VCaP (cell line): ENCODE data around the gene CHD5.

Experiments
- H3K27ac ChIP-seq: fragments of 450-650 bp; 2 replicates; pipeline ENCODE4 v1.5.1; 2017
- CTCF ChIP-seq: fragments of 450-650 bp; conservative IDR thresholded peaks from 2 replicates; pipeline ENCODE4 v1.5.1; 2017; ENCODE audit warnings: mild to moderate bottlenecking, moderate library complexity

CHD5 gene

GRCh38 chr1:6142036-6142621 lies 38.0 kb downstream of the CHD5 start:
- TF ChIP-seq CTCF = no peak

GRCh38 chr1:6141592-6141991 lies 38.5 kb downstream of the CHD5 start:
- no peak overlapping the region for H3K27ac ChIP-seq
- TF ChIP-seq CTCF = no peak

More at GRCh38 chr1:6142036-6142621, 38.0 kb downstream of the CHD5 start:
- H3K27ac ChIP-seq = no peak overlapping the region

- TF ChIP-seq CTCF = no peak
- H3K27ac ChIP-seq = no peak overlapping the region
Measured at GRCh38 chr1:6140413-6140812, 39.7 kb downstream of the CHD5 start.

- no peak overlapping the region for H3K27ac ChIP-seq
Measured at GRCh38 chr1:6137758-6138157, 42.4 kb downstream of the CHD5 start.

GRCh38 chr1:6136516-6137220 lies 43.5 kb downstream of the CHD5 start:
- no peak overlapping the region for H3K27ac ChIP-seq
- TF ChIP-seq CTCF = no peak

More at GRCh38 chr1:6137758-6138157, 42.4 kb downstream of the CHD5 start:
- no peak for TF ChIP-seq CTCF

GRCh38 chr1:6134741-6135510 lies 45.2 kb downstream of the CHD5 start:
- no peak overlapping the region for H3K27ac ChIP-seq
- no peak for TF ChIP-seq CTCF

GRCh38 chr1:6134206-6134605 lies 45.9 kb downstream of the CHD5 start:
- H3K27ac ChIP-seq = no peak overlapping the region
- TF ChIP-seq CTCF = no peak
